T-helper 22 cell (primary cell): ENCODE measurements around the gene PTPN1.
"Not testable (repeated sequence)": the region's sequence is repeated elsewhere in the genome, so short reads cannot be mapped to it uniquely, and the experiment has no call there.

ENCODE experiments used
- DNase-seq: peaks from one replicate; pipeline ENCODE4 v3.0.0-alpha.2; 2020; ENCODE audit warnings: low read depth

The PTPN1 gene

DNA sequence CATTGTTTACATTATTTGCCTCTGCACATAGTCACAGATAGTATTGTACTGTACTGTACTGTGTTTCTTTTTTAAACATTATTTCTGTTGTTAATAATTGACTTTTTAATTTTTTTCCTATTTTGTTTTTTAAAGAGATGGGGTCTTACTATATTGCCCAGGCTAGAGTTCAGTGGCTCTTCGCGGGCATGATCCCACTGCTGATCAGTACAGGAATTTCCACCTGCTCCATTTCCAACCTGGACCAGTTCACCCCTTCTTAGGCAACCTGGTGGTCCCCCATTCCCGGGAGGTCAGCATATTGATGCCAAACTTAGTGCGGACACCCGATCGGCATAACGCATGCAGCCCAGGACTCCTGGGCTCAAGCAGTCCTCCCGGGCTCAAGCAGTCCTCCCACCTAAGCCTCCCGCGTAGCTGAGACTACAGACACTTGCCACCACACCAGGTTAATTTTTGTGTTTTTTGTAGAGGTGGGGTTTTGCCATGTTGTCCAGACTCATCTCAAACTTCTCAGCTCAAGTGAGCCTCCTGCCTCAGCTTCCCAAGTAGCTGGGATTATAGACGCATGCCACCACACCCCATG is 47.5 kb downstream of the PTPN1 start:
- no peak for DNase-seq

DNA sequence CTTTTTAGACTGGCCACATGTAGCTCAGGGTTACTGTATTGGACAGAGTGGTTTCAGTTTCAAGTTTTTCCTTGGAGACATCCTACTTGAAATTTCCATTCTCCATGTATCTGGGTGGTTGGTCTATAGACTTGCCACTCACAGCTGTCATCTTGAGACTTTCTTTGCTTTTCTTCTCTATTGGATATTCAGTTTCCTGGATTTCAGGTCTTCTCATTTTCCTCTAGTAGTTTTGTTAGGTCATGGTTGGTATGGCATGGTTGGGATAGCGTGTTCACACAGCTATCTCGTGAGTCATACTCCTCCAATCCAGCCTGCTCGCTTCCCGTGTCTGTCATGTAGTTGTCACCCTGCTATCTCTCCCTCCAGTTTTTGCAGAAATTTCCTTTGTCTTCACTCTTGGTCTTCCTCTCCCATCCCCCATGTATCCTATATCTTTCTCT is 48.3 kb downstream of the PTPN1 start:
- no peak for DNase-seq

DNA sequence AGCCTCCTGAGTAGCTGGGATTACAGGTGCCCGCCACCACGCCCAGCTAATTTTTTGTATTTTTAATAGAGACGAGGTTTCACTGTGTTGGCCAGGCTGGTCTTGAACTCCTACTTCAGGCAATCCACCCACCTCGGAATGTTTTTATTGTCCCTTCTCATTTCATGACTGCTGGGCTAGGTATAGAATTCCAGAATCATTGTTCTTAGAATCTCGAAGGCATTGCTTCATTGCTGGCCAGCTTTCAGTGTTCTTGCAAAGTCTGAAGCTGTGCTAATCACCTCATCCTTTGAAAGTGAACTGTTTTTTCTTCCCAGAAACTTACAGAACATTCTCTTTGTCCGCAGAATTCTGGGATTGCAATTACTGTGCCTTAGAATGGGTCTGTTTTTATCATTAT is 49.0 kb downstream of the PTPN1 start:
- DNase-seq: no peak

DNA sequence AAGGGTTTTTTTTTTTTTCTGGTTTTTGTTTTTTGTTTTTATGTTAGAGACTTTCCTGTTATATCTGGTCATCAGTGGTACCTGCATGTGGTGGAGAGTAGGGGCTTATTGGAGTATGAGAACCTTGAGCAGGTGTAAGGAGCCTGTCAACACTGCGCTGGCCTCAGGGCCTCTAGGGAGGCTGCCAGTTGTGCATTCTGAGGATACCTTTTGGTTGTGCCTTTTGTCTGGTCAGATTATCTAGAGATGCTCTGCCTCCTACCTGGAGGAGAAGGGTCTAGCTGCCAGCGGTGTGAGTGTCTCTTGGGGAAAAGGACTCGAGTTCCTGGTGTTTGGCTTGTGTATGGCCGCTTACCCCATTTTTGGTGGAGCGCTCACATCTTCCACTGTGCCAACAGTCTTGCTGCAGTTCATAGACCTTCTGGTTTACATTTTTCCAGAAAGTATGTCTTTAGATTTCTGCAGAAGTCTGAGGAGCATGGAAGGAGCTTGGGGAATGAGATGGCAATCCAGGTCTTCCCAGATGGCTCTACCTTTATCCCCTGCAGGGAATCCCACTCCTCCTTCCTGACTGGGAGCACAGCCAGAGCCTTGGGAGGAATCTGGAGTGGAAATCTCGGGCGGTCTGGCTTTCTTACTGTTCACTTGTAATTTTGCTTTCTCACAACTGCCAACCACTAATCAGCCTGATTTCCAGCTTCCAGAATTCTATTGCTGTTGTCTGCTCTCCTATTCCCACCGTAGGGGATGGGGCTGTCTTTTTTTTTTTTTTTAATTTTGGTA is 49.9 kb downstream of the PTPN1 start:
- no peak for DNase-seq

DNA sequence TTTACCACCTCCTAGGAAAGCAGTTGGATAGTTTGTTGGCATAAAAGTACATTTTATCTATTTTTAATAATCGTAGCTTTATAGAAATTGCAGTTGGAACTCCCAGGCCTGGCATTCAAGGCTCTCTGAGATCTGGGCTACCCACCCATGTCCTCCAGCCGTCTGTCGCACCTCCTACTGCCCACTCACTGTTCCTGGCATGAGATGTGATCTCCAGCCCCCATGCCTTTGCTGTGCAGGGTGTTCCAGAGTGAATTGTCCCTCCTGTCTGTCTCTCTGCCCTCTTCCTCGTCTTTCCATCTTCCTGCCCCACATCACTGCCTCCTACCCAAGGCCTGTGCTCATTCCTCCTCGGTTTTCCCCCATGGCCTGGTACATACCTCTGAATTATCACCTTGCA is 50.7 kb downstream of the PTPN1 start:
- no peak for DNase-seq

DNA sequence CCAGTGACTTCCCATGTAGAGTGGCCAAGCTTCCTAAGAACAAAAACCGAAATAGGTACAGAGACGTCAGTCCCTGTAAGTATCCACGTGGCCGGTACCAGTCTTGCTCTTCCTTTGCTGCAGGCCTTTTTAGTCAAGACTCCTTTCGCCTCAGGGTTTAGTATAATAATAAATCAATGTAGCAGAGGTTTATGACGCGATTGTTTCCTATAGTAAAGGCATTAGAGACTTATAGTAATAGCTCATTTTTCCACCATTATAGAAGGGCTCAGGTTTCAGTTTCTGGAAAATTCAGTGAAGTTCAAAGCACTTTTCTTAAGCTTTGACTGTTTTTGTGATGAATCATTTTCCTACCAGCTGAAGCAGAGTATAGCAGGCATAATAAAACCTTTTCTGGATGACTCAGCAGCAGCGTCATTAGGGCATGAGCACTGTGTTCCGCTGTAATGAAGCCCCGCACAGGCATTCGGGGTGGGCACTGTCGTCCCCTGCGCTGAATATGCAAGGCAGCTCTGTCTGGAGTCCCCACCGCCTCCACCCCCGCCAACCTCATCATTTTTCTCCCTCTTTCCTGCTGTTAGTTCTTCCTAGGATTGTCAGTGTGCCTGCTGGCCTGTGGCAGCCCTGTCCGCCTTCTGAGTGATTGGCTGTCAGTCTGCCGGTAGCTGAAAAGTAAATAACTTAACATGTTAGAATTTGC is 51.3 kb downstream of the PTPN1 start:
- no peak for DNase-seq

DNA sequence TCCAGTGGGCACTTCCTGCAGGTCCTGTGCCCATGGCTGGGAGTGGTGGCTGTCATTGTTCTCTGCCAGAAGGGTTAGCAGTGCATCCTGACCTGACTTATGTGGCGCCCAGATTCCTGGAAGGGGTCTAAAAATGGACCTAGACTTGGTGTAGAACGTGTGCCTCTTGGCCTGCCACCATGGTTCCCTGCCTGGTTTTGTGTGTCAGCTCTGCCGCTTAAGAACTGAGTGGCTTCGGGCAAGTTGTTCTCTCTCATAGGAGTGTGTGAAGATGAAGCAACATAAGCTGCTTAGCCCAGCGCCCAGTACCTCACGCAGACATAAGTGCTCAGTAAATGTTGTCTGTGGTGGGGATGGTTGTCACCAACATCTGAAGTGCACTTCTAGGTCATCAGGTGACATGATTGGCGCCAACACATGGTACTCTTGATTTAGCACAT is 52.1 kb downstream of the PTPN1 start:
- DNase-seq: no peak

DNA sequence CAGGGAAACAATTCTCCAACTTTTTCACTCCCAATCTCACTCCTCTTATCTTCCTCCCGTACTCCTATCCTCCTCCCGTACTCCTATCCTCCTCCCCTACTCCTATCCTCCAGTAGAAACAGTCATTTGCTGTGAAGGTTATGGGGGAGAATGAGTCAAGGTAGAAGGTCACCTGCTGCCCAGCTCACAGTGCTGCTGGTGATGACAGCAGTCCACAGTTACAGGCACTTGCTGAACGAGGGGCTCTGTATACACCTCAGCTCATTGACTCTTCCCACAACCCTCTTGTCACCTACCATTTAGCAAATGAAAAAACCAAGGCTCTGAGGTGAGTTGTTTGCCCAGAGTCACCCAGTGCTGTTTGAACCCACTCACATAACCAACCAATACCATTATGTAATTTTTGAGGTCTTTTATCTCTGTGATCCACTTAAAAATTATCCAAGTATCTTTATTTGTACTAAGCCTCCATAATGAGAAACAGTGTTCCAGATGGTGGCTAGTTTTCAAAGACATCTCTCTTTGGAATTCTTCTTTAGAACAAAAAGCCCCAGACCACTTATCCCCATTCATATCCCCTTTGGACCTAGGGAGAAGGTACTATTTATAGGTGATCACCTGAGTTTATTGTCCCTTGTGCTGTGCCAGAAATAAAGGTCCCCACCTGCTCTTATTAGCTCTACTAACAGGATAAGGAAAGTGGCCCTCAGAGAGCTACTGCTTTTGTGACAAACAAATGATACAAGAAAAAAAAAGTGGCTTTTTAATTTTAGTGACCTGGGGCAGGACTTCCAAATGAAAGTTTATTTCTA is 53.2 kb downstream of the PTPN1 start:
- DNase-seq: no peak

DNA sequence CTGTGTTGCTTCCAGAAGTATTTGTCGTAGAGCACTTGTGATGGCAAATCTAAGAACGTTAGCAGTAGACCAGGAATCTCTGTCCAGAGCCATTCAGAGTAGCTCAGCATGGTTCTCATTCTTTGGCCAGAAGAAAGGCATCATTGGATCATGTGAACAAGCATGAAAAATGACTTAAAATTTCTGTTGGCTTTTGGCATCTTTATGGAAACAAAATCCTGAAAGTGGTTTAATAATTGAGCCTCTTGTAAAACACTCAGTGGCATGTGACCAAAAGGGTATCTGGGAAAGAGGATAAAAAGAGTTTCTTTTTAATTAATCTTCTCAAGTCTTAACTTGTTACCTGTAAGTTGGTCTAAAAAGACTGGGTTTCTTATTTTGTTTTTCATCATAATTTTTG is 55.2 kb downstream of the PTPN1 start:
- no peak for DNase-seq

DNA sequence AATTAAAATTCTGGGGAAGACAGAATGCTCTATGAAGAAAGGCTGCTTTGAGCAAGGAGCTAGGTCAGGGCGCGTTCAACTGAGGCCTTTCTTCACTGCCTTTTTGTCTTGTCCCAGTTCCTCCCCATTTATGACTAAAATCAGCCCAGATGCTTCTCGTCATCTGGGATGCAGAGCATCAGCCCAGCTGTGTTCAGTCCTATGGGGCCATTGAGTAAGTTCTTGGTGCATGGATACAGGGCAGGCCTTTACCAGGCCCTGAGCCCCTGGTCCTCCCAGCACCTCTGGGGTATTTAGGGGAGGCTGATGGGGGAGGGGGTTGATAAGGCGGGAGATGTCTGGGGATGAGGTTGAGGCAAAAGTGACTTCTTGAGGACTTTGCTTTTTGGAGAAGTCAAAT is 55.7 kb downstream of the PTPN1 start:
- DNase-seq: no peak

DNA sequence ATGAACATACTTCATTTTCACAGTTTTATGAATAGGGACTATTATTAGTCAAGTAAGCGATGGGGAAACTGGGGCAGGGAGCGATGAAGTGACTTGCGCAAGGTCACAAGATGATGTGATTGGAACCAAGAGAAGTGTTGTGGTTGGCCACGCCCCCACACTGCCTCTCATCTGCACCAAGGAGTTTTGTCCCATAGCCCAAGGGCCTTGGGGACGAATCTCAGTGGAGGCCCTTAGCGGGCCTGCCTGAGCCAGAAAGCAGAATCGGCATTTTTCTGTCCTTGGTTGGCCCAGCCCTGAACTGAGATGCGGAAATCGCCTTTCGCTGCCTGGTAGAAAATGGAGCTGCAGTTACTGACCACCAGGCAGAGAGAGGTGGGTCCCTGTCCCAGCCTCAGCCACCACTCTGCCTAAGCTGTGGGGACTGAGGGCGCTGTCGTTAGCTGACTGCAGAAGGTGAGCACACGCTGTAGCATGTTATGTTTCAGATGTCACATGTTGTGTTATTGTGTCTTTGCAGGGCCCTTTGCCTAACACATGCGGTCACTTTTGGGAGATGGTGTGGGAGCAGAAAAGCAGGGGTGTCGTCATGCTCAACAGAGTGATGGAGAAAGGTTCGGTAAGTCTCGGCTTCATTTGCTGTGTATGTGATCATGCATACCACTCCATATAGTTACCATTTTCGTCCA is 57.8 kb downstream of the PTPN1 start:
- DNase-seq: no peak

DNA sequence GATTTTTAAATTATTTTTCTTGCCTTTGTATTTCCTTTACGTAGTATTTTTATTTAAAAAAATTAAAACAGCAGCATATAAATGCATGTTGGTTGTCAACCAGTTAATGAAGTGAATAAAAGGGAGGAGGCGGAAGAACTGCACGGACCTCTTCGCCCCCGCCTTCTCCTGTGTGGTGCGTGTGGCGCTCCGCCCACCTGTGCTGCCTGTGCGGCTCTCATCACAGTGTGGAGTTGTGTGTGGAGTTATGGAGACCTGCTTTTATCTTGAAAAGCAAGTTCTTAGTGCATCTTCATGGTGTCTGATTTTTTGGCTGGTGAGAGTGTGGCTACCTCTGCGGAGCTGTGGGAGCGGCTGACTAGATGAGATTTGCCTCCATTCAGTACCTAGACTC is 58.4 kb downstream of the PTPN1 start:
- DNase-seq: no peak

DNA sequence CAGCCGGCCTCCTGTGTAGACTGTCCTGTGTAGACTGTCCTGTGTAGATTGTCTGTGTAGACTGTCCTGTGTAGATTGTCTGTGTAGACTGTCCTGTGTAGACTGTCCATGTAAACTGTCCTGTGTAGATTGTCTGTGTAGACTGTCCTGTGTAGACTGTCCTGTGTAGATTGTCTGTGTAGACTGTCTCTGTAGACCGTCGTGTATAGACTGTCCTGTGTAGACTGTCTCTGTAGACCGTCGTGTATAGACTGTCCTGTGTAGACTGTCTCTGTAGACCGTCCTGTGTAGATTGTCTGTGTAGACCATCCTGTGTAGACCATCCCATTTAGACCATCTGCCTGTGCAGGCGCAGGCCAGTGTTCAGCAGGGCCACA is 59.3 kb downstream of the PTPN1 start:
- DNase-seq: not testable (repeated sequence)

DNA sequence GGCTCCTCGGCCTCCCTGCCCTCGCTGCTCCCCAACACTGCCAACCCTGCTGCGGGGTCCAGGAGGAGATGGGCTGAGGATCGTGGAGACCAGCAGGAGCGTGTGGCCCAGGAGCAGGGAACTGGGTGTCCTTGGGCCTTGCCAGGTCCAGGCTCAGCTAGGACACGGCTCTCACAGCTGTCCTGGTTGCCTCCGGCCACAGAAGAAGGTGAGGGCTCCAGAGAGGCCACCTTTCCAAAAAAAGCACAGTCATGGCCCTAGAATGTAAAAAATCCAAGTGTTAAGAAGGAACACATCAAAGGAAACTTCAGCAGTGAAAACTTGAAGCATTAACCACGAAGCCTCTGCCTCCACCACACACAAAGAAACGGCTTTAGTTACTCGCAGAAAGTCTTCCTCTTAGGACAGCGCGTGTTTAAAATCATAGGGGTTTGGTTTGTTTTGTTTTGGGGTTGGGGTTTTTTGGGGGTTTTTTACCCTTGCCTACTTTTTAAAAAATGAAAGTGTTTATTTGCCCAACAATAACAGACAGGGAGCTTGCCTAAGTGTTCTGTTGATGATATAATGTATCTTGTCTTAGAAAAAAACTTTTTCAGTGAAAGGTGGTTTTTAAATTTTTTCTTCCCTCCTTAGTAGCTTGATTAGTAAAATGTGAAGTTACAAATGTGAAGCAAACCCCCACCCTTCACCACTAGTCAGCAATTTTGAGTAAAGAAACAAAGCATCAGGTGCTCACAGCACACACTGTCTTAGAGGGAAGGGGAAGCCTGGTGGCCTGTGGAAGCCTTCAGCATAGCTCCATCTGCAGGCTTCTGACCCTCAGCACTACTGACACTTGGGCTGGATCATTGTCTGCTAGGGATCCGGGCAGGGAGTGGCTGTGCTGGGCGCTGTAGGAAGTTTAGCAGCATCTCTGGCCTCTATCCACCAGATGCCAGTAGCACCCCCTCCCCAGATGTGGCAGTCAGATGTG is 60.0 kb downstream of the PTPN1 start:
- DNase-seq: no peak

DNA sequence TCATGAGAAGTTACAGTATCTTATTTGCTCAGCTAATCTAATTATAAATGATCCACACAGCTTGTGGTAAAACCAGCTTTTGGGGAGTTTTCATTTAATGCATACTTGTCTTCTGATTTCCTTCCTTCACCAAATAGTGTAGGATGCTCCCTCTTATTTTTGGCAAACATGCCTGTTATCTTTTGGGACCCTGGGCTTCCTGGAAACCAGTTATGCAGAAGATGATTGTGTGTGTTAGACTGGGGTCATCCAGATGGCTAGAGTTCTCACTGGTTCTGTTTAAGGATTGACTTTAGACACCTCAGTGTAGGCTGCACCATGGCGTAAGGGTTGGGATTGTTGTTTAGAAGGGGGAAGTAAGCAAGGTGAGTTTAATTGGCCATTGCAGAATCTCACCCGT is 61.3 kb downstream of the PTPN1 start:
- no peak for DNase-seq

DNA sequence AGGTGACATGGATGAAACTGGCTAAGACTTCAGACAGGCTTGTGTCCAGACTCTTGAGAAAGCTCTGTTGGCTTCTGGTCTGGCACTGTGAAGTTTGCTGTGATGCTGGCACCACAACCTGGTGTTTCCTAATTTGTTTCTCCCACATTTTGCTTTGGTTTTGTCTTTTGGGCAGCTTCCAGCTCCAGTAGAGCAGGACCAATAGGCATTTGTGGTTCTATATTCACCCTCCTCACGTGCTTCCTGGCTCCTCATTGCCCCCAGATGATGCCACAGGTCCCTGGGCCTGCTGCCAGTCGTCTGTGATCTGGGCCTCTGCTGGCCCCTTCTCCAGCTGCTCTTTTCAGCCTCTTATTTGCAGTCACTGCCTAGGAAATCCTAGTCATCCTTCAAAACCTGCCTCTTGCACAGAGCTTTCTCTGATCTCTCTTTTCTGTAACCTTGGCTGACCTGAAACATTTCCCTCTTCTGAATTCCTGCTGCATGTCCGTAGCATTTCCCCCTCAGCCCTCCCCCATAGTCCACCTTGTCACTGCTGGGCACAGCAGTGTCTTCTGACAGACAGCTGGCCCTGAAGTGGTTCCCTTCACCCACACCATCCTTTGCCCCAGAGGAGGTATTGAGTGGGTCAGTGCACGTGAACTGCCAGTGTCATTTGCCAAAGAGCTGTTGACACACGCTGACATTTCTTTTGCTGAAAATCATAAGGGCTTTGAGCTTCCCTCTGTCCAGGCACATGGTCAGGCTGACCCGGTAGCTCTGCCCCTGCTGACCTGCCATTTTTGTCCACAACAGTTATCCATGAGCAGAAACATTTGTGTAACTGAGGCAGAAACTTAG is 63.0 kb downstream of the PTPN1 start:
- DNase-seq: no peak

DNA sequence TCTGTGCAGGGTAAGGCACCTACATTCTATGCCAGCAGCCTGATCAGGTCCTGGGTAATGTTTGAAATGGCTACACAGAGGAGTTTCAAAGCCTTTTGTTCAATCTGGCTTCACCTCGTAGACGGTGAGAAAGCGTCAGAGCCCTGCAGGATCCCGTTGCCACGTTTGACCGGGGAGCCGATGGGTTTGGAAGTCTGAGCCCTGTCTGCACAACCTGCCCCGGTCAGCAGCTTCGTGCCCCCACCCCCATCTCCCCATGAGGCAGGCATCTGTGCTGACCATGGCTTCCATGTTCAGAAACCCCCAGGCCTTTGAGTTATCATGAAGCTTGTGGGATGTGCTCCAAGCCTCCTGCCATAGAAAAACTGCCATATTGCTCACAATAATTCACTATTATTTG is 63.9 kb downstream of the PTPN1 start:
- no peak for DNase-seq

DNA sequence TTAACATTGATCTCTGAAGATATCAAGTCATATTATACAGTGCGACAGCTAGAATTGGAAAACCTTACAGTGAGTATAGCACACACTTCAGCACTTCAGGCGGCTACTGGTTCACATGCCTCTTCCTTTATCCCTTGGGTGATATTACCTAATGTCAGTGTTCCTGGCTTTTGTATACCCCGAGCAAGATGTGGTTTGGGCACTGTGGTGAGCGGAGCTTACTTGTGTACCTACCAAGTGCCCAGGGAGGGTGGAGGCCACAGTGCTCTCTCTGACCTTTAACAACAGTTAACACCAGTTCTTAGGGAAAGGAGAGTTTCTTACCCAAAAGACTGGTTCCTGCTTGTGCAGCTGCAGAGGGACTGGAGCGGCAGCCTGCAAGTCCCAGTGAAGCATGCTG is 64.4 kb downstream of the PTPN1 start:
- DNase-seq: no peak

DNA sequence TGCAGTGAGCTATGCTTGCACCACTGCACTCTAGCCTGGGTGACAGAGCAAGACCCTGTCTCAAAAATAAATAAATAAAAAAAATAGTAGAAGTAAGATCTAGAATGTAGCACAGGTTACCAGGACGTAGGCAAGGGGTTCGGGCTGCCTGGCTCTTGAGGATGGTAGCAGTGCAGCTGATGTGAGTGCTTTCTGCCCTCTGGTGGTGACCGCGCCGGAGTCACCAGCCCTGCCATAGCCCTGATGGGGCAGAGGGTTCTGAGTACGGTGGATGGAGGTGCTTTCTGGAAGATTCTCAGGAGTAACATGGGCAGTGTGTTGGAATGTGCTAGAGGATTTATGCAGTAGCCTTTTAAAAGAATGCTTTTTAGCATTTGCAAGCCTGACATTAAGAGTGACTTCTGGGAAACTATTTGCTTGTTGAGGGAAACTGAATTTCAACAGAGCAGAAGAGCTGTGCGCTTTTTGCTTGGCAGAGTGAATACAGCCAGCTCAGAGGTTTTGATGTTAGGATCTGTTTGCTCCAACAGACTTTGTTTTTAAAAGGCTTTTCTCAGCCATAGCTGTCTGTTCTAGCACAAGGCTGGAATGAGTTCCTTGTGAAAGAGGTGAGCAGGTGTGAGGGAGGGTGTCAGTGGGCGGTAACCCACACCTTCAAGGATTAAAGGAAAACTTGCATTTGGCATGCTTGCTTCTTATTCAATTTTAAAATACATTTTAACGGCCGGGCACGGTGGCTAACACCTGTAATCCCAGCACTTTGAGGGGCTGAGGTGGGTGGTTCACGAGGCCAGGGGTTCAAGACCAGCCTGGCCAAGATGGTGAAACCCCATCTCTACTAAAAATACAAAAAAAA is 65.9 kb downstream of the PTPN1 start:
- peak; percentile 14 for DNase-seq
